ENCODE results near the gene TIGD3. TPM values are rescaled to one million over a fixed set of nuclear protein-coding genes. Genes with fewer than 3 reads are reported as not detected.

The TIGD3 gene
- total and polyA plus RNA-seq, 4 donors: 0.16 to 0.88 TPM; not detected in 2

- H3K27me3 ChIP-seq (ENCODE audit: control insufficient read depth in 1 of 2, insufficient read depth in 2 of 2, low read length in 1 of 2): no peaks in the 10 kb centered on the region
- H3K36me3 ChIP-seq (ENCODE audit: control insufficient read depth in 1 of 2, insufficient read depth in 2 of 2, low read length in 1 of 2): no peaks in the 10 kb centered on the region
Measured at GRCh38 chr11:65394125-65394536, 39.6 kb downstream of the TIGD3 start.

GRCh38 chr11:65395961-65396530, 41.5 kb downstream of the TIGD3 start:
- H3K27me3 ChIP-seq (ENCODE audit: control insufficient read depth in 1 of 2, insufficient read depth in 2 of 2, low read length in 1 of 2): no peaks in the 10 kb centered on the region
- intact Hi-C loops (cut with DNase I): no loop called here
- ATAC-seq (ENCODE audit: low FRiP score) (no peak), DNase-seq (no peak)
- H3K9me3 ChIP-seq (ENCODE audit: control insufficient read depth, low read length): no peaks in the 10 kb centered on the region
- 84 to 88% methylated on average over 15 of the region's 15 CpGs for WGBS, 2 donors
- no peaks in the 10 kb centered on the region for H3K36me3 ChIP-seq (ENCODE audit: control insufficient read depth in 1 of 2, insufficient read depth in 2 of 2, low read length in 1 of 2)
- H3K27ac ChIP-seq (ENCODE audit: low read depth in 1 of 2, low read length in 2 of 2): no peak overlapping the region
- no peaks in the 10 kb centered on the region for H3K4me1 ChIP-seq (ENCODE audit: control insufficient read depth in 1 of 2, insufficient read depth in 2 of 2, low read length in 2 of 2)
- no peak overlapping the region for H3K4me3 ChIP-seq (ENCODE audit: low read length in 2 of 2)

More at GRCh38 chr11:65394125-65394536, 39.6 kb downstream of the TIGD3 start:
- H3K9me3 ChIP-seq (ENCODE audit: control insufficient read depth, low read length): no peaks in the 10 kb centered on the region
- no peaks in the 10 kb centered on the region for H3K4me1 ChIP-seq (ENCODE audit: control insufficient read depth in 1 of 2, insufficient read depth in 2 of 2, low read length in 2 of 2)
- 94 to 95% methylated on average over 20 of the region's 20 CpGs for WGBS, 2 donors
- DNase-seq (no peak), ATAC-seq (ENCODE audit: low FRiP score) (no peak)
- no peak overlapping the region for H3K27ac ChIP-seq (ENCODE audit: low read depth in 1 of 2, low read length in 2 of 2)
- intact Hi-C loops (cut with DNase I): no loop called here
- no peak overlapping the region for H3K4me3 ChIP-seq (ENCODE audit: low read length in 2 of 2)

GRCh38 chr11:65396769-65397745, 42.5 kb downstream of the TIGD3 start:
- DNase-seq (no peak), ATAC-seq (ENCODE audit: low FRiP score) (no peak)
- Histone ChIP-seq H3K4me1 (ENCODE audit: control insufficient read depth in 1 of 2, insufficient read depth in 2 of 2, low read length in 2 of 2) (no peaks in the 10 kb centered on the region), H3K36me3 (ENCODE audit: control insufficient read depth in 1 of 2, insufficient read depth in 2 of 2, low read length in 1 of 2) (no peaks in the 10 kb centered on the region), H3K9me3 (ENCODE audit: control insufficient read depth, low read length) (no peaks in the 10 kb centered on the region), H3K4me3 (ENCODE audit: low read length in 2 of 2) (no peak overlapping the region), H3K27me3 (ENCODE audit: control insufficient read depth in 1 of 2, insufficient read depth in 2 of 2, low read length in 1 of 2) (no peaks in the 10 kb centered on the region), H3K27ac (ENCODE audit: low read depth in 1 of 2, low read length in 2 of 2) (no peak overlapping the region)
- intact Hi-C loops (cut with DNase I): no loop called here
- WGBS, 2 donors: 90 to 92% methylated on average over 37 to 38 of the region's 38 CpGs

GRCh38 chr11:65398362-65398910, 43.9 kb downstream of the TIGD3 start:
- no peak for ATAC-seq (ENCODE audit: low FRiP score)
- Histone ChIP-seq H3K4me1 (ENCODE audit: control insufficient read depth in 1 of 2, insufficient read depth in 2 of 2, low read length in 2 of 2) (no peaks in the 10 kb centered on the region), H3K4me3 (ENCODE audit: low read length in 2 of 2) (no peak overlapping the region), H3K27ac (ENCODE audit: low read depth in 1 of 2, low read length in 2 of 2) (no peak overlapping the region), H3K27me3 (ENCODE audit: control insufficient read depth in 1 of 2, insufficient read depth in 2 of 2, low read length in 1 of 2) (no peaks in the 10 kb centered on the region), H3K9me3 (ENCODE audit: control insufficient read depth, low read length) (no peaks in the 10 kb centered on the region), H3K36me3 (ENCODE audit: control insufficient read depth in 1 of 2, insufficient read depth in 2 of 2, low read length in 1 of 2) (no peaks in the 10 kb centered on the region)
- no peak for DNase-seq
- intact Hi-C loops (cut with DNase I): no loop called here
- WGBS, 2 donors: 80 to 82% methylated on average over 16 of the region's 16 CpGs

GRCh38 chr11:65399249-65399648, 44.7 kb downstream of the TIGD3 start:
- H3K9me3 ChIP-seq (ENCODE audit: control insufficient read depth, low read length): no peaks in the 10 kb centered on the region
- no peaks in the 10 kb centered on the region for H3K4me1 ChIP-seq (ENCODE audit: control insufficient read depth in 1 of 2, insufficient read depth in 2 of 2, low read length in 2 of 2)
- H3K27ac ChIP-seq (ENCODE audit: low read depth in 1 of 2, low read length in 2 of 2): no peak overlapping the region
- WGBS, 2 donors: 87 to 91% methylated on average over 13 of the region's 13 CpGs
- DNase-seq (no peak), ATAC-seq (ENCODE audit: low FRiP score) (no peak)
- no peaks in the 10 kb centered on the region for H3K36me3 ChIP-seq (ENCODE audit: control insufficient read depth in 1 of 2, insufficient read depth in 2 of 2, low read length in 1 of 2)
- H3K27me3 ChIP-seq (ENCODE audit: control insufficient read depth in 1 of 2, insufficient read depth in 2 of 2, low read length in 1 of 2): no peaks in the 10 kb centered on the region
- no peak overlapping the region for H3K4me3 ChIP-seq (ENCODE audit: low read length in 2 of 2)
- intact Hi-C loops (cut with DNase I): no loop called here

GRCh38 chr11:65399845-65400244, 45.3 kb downstream of the TIGD3 start:
- no peak for ATAC-seq (ENCODE audit: low FRiP score)

GRCh38 chr11:65400307-65401072, 45.9 kb downstream of the TIGD3 start:
- Histone ChIP-seq H3K9me3 (ENCODE audit: control insufficient read depth, low read length) (no peaks in the 10 kb centered on the region), H3K4me1 (ENCODE audit: control insufficient read depth in 1 of 2, insufficient read depth in 2 of 2, low read length in 2 of 2) (no peaks in the 10 kb centered on the region), H3K27ac (ENCODE audit: low read depth in 1 of 2, low read length in 2 of 2) (no peak overlapping the region), H3K27me3 (ENCODE audit: control insufficient read depth in 1 of 2, insufficient read depth in 2 of 2, low read length in 1 of 2) (no peaks in the 10 kb centered on the region), H3K36me3 (ENCODE audit: control insufficient read depth in 1 of 2, insufficient read depth in 2 of 2, low read length in 1 of 2) (peaks cover 0 to 2% of the 10 kb centered on the region in 2 donors), H3K4me3 (ENCODE audit: low read length in 2 of 2) (no peak overlapping the region)
- no peak for DNase-seq
- 79 to 81% methylated on average over 17 of the region's 17 CpGs for WGBS, 2 donors
- intact Hi-C loops (cut with DNase I): no loop called here
- no peak for ATAC-seq (ENCODE audit: low FRiP score)

More at GRCh38 chr11:65399845-65400244, 45.3 kb downstream of the TIGD3 start:
- no peaks in the 10 kb centered on the region for H3K4me1 ChIP-seq (ENCODE audit: control insufficient read depth in 1 of 2, insufficient read depth in 2 of 2, low read length in 2 of 2)
- no peak overlapping the region for H3K27ac ChIP-seq (ENCODE audit: low read depth in 1 of 2, low read length in 2 of 2)
- intact Hi-C loops (cut with DNase I): no loop called here
- no peak overlapping the region for H3K4me3 ChIP-seq (ENCODE audit: low read length in 2 of 2)
- DNase-seq: no peak
- WGBS, 2 donors: 90 to 95% methylated on average over 10 of the region's 10 CpGs
- no peaks in the 10 kb centered on the region for H3K9me3 ChIP-seq (ENCODE audit: control insufficient read depth, low read length)
- no peaks in the 10 kb centered on the region for H3K27me3 ChIP-seq (ENCODE audit: control insufficient read depth in 1 of 2, insufficient read depth in 2 of 2, low read length in 1 of 2)
- H3K36me3 ChIP-seq (ENCODE audit: control insufficient read depth in 1 of 2, insufficient read depth in 2 of 2, low read length in 1 of 2): no peaks in the 10 kb centered on the region

DNA sequence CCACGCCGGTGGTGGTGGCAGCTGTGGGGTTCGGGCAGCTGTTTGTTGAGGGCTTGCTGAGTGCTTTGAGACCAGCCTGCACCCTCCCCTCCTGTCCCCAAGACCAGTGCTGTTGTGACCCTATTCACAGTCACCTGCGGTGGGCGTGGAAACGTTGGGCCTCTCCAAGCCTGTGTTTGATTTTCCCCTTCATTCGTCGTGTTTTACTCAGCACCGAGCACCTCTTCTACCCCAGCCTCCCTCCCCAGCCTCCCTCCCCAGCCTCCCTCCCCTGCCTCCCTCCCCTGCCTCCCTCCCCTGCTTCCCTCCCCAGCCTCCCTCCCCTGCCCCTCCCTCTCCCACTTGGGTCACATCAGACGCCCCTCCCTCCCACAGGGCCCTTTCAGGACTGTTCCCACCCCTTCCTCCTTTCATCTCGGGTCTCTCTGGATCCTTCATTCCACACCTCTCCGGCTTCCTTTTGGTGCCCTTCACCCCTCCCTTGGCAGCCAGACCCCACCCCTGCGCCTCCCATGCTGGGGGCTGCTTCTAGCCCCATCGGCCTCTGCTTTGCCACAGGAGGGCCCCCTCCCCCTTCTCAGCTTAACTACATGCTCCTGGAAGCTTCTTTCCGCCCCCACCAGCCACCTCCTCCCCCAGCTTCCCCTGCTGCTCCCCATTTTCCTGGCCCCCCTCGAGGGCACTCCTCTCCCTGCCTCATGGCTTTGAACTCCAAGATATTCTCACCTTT, 46.7 kb downstream of the TIGD3 start:
- WGBS, 2 donors: 72 to 75% methylated on average over 16 of the region's 16 CpGs
- intact Hi-C loops (cut with DNase I): no loop called here
- Histone ChIP-seq H3K36me3 (ENCODE audit: control insufficient read depth in 1 of 2, insufficient read depth in 2 of 2, low read length in 1 of 2) (peaks cover 0 to 2% of the 10 kb centered on the region in 2 donors), H3K27me3 (ENCODE audit: control insufficient read depth in 1 of 2, insufficient read depth in 2 of 2, low read length in 1 of 2) (no peaks in the 10 kb centered on the region), H3K27ac (ENCODE audit: low read depth in 1 of 2, low read length in 2 of 2) (no peak overlapping the region), H3K4me1 (ENCODE audit: control insufficient read depth in 1 of 2, insufficient read depth in 2 of 2, low read length in 2 of 2) (no peaks in the 10 kb centered on the region), H3K4me3 (ENCODE audit: low read length in 2 of 2) (no peak overlapping the region), H3K9me3 (ENCODE audit: control insufficient read depth, low read length) (no peaks in the 10 kb centered on the region)
- ATAC-seq (ENCODE audit: low FRiP score) (no peak), DNase-seq (no peak)
